CD4-positive, alpha-beta T cell treated with Interleukin-12 subunit alpha and Interleukin-12 subunit beta, for 1 hour (primary cell): Measurements from ENCODE around the gene ICOSLG.
"Not testable (repeated sequence)": the region's sequence is repeated elsewhere in the genome, so short reads cannot be mapped to it uniquely, and the experiment has no call there.

Source experiments
- DNase-seq: peaks from one replicate; pipeline ENCODE4 v3.0.0-alpha.2; 2020

The ICOSLG gene

DNA sequence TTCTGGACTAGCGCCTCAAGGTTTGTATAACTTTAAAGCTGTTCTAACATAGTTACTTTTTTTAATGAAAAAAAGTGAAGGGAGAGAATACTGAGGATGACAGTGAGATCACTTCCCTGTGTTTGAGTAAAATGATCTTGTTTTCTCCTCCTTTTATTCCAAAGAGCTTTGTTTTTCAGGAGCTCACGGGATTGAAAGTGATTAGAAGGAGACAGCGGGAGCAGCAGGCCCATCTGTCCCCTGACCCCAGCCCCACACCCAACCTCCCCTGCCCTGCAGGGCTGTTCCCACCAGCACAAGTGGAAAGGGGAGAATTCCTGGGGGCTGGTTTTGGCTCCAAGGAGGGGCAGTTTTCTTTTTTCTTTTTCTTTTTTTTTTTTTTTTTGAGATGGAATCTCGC, 23.0 kb upstream of the ICOSLG start:
- no peak for DNase-seq

DNA sequence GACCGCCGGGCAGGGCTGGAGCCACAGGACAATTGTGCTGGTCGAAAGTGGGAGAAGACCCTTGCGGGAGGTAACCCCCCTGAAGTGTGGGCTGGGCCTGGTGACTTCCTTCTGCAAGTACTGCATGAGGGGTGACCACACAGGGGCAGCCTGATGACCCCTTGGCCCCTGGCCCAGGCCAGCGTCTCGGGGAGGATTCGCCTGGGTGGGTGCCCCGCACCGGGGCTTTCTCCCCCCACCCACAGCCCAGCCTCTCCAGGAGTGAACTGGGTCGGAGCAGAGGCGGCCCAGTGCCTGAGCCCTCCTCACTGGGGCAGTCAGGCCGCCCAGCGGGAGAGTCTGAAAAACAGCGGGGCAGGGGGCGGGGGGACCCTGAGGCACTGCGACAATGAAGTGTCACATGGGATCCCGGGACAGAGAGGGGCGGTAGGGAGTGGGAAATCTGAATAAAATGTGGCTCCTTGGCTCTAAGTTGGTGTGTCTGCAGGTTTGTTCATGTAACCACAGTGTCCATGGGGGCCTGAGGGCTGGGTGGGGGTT, 22.5 kb upstream of the ICOSLG start:
- DNase-seq = no peak

- DNase-seq = no peak
Measured at GRCh38 chr21:44262338-44263056, 21.8 kb upstream of the ICOSLG start.

- DNase-seq = no peak
Measured at GRCh38 chr21:44261675-44262295, 21.0 kb upstream of the ICOSLG start, which contains the start of gene DNMT3L. Gene DNMT3L, minus strand, starts transcription at chr21:44261897. Its CDS starts 638 bp downstream, at chr21:44261259.

DNA sequence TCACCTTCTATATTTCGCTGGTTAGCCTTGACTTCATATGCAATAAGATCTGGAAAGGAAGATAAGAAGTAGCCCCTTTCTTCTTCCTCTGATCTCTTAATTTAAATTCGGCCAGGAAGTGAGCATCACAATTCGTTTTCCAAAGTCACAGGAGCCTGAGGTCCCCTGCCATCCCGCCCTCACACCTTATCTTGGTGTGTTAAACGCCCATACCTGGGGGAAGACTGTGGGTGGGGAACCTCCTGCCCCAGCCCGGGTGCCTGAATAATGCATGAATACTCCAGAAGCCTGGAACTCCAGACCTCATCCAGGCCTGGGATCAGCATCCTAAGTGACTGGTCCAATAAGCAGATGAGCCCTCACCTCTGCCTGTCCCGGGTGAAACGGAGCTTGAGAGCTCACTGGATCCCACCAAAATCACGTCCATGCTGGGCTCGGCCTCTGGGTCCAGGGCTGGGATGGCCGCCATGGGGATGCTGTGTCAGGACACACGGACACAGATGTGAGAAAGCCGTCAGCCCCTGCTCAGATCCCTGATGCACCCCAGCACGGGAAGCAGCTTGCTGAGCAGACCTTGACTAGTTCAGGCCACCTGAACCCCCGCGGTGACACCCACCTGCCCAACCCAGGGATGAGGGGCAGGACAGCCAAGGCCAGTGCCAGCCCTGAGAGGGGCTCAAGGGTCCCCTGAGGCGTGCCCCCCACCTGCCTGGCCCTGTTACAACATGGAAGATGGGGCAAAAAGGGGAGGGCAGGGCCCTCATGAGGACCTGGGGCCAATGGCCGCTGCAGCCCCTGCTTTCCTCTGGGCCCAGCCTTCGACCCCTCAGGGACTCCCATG, 20.3 kb upstream of the ICOSLG start:
- DNase-seq = no peak

GRCh38 chr21:44260066-44260465, 19.3 kb upstream of the ICOSLG start:
- DNase-seq = no peak

- no peak for DNase-seq
Measured at GRCh38 chr21:44259082-44259705, 18.5 kb upstream of the ICOSLG start.

DNA sequence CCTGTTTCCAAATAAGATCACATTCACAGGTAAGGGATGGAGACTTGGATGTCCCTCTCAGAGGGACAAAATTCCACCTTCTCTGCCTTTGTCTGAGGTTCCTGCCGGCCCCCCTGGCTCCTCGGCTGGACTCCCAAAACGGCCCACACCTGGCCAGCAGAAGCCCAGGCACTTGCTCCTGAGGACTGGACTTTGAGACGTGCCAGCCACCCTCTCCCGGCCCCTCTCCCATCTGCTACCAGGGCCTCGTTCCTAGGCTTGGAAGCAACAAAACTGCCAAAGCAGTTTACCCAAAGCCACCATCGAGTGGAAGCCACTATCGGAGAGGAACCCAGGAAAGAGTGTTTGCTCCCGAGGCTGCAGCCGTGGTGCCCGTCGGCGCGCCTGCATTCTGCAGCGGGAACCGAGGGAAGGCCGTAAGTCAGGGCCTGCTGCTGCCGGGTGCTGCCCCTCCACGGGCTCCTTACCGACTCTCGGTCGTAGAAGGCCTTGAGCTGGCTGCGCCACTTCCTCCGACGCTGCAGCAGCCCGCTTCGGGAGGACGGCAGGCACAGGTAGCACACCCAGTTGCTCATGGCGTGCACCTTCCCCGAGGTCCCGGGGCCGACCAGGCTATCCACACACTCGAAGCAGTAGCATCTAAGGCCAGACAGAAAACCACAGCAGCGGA, 17.4 kb upstream of the ICOSLG start:
- no peak for DNase-seq

- DNase-seq = no peak
Measured at GRCh38 chr21:44255511-44255981, 14.8 kb upstream of the ICOSLG start.

GRCh38 chr21:44253832-44254710, 13.3 kb upstream of the ICOSLG start:
- no peak for DNase-seq

- DNase-seq = not testable (repeated sequence)
Measured at GRCh38 chr21:44249204-44250037, 8.7 kb upstream of the ICOSLG start.

DNA sequence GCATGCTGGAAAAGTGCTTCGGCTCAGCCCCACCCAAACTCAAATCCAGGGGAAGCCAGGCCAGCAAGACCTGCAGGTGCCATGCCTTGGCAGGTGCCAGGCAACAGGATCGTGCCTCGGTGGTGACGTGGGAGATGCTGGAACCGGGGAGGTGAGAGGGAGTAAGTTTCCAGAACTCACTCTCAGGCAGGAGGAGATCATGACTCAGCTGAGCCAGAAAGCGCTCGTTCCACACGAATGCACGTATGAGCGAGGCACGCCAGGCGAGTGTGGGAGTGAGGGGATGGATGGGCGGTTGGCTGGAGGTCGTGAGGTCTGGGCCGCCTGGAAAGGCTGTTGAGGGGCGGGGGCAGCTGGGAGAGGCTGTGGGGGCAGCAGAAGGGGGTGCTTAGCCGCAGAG, 7.2 kb upstream of the ICOSLG start:
- not testable (repeated sequence) for DNase-seq

GRCh38 chr21:44243980-44244379, 3.2 kb upstream of the ICOSLG start:
- not testable (repeated sequence) for DNase-seq

DNA sequence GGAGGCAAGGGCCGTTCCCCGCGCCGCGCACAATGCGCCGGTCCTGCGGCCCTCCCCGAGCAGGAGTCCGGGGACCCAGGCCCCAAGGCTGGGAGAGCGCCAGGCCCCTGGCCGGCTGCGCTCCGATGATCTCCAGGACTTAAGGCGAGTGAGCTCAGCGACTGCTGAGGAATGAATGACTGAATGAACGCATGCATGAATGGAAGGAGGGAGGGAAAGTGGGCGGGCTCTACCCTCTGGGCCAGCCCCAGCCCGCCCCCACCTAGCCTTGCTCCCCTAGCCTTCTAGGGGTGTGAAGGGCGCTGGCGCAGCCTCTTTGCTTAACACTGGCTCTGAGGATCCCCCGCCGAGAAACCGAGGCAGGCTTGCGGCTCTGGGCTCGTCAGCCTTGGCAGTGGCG, 538 bp upstream of the ICOSLG start:
- not testable (repeated sequence) for DNase-seq

GRCh38 chr21:44240353-44240752, 390 bp downstream of the ICOSLG start:
- not testable (repeated sequence) for DNase-seq

DNA sequence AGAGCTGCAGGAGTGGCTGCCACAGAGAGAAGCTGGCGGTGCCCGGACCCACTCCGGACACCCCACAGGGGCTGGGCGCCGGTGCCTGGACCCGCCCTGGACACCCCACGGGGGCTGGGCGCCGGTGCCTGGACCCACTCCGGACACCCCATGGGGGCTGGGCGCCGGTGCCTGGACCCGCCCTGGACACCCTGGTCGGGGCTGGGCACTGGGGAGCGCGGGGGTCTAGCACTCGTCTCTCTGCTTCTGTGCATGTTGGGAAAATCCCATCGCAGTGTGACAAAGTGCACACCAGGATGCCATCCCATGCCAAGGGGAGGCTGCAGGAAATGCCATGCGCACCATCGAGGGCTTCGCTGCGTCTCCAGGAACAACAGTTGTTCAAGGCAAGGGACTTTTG, 11.2 kb downstream of the ICOSLG start:
- DNase-seq = not testable (repeated sequence)

GRCh38 chr21:44228109-44228508, 12.6 kb downstream of the ICOSLG start:
- not testable (repeated sequence) for DNase-seq

DNA sequence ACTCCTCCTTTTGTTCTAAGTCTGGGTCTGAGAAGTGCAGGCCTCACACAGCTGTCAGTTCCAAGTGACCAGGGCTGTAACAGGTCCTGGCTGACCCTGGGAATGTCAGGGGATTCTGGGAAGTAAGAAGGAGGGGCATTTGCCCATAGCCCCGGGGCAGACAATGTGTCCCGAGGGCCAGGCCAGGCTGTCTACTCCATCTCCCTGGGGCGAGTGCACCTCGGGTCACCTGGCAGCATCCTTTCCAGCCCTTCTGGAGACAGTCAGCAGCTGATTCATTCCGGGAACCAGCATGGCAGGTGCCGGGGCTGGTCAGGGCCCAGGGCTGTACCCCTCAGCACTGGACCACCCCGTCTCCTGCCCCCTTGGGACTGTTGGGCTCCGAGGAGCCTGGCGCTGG, 13.1 kb downstream of the ICOSLG start:
- not testable (repeated sequence) for DNase-seq

- not testable (repeated sequence) for DNase-seq
Measured at GRCh38 chr21:44225605-44226004, 15.1 kb downstream of the ICOSLG start.

DNA sequence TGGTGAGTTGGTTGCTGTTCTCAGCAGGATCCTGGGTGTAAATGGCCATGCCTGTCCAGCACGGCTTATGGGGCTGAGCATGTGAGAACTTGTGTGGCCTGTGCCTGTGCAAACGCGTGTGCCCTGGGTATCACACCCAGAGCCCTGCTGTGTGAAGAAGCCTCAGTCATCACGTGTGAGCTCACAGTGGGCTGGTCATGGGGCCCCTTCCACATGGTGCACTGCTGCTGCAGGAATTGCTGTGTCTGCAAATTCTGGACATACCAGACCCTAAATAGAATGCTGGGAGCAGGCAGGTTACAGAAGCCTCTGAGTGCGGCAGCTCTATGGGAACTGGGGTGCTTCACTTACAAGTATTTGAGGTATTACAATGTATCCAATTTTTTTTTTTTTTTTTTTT, 17.4 kb downstream of the ICOSLG start:
- DNase-seq = not testable (repeated sequence)
